Activated CD4-positive, alpha-beta T cell treated with anti-CD3 and anti-CD28 coated beads, Interleukin-2, Interleukin-6, amounts not matched to agents 100 ng/mL and 50 ng/mL, durations not matched to agents 16 hours and 8 hours (primary cell): ENCODE measurements around the gene CBX2.
A peak's percentile ranks its signal among the peaks of the same experiment; 100 is the strongest.
"Not testable (repeated sequence)": the region's sequence is repeated elsewhere in the genome, so short reads cannot be mapped to it uniquely, and the experiment has no call there.

Experiments used
- DNase-seq: peaks from one replicate; pipeline ENCODE4 v3.0.0-alpha.2; 2020

The CBX2 gene

GRCh38 chr17:79772726-79773125, 5.2 kb upstream of the CBX2 start:
- DNase-seq: not testable (repeated sequence)

- DNase-seq: no peak
These were observed 3.4 kb upstream of the CBX2 start for GRCh38 chr17:79774561-79774975.

- no peak for DNase-seq
These were observed 2.3 kb upstream of the CBX2 start for GRCh38 chr17:79775632-79776031.

GRCh38 chr17:79776376-79777119, 1.4 kb upstream of the CBX2 start:
- no peak for DNase-seq

- peak; percentile 25 for DNase-seq
These were observed 641 bp upstream of the CBX2 start for GRCh38 chr17:79777120-79777893.

GRCh38 chr17:79778504-79779083, 646 bp downstream of the CBX2 start:
- no peak for DNase-seq

- no peak for DNase-seq
These were observed 1.2 kb downstream of the CBX2 start for GRCh38 chr17:79779084-79779529.

GRCh38 chr17:79779661-79780365, 1.9 kb downstream of the CBX2 start:
- DNase-seq: no peak

GRCh38 chr17:79781012-79781650, 3.2 kb downstream of the CBX2 start:
- no peak for DNase-seq

GRCh38 chr17:79781736-79782575, 4.0 kb downstream of the CBX2 start:
- no peak for DNase-seq

GRCh38 chr17:79783891-79784290, 5.9 kb downstream of the CBX2 start:
- DNase-seq: no peak

- no peak for DNase-seq
These were observed 6.5 kb downstream of the CBX2 start for GRCh38 chr17:79784353-79785016.

GRCh38 chr17:79785017-79785899, 7.3 kb downstream of the CBX2 start:
- DNase-seq: no peak

- no peak for DNase-seq
These were observed 8.2 kb downstream of the CBX2 start for GRCh38 chr17:79785900-79786810.

GRCh38 chr17:79786930-79787643, 9.1 kb downstream of the CBX2 start:
- no peak for DNase-seq

GRCh38 chr17:79788455-79788854, 10.5 kb downstream of the CBX2 start:
- no peak for DNase-seq

- DNase-seq: no peak
These were observed 11.3 kb downstream of the CBX2 start for GRCh38 chr17:79788989-79789942.
